MM.1S (cell line): ENCODE results near the gene DAG1.

Source experiments
- EZH2 ChIP-seq: fragments of 300-600 bp; sonication (generic); optimal IDR thresholded peaks from 2 replicates; pipeline ENCODE3; 2017; ENCODE audit warnings: low read depth, mild to moderate bottlenecking, antibody characterized with exemption, low read length, mixed read lengths
- EZH2phosphoT487 ChIP-seq: fragments of 300-600 bp; sonication (generic); IDR thresholded peaks from 2 replicates; pipeline ENCODE4 v1.6.1; 2018; ENCODE audit warnings: antibody characterized with exemption, low read length
- TF ChIP-seq, protein P1 (sequence below): fragments of 300-600 bp; sonication (generic); IDR thresholded peaks from 2 replicates; pipeline ENCODE4 v1.5.1; 2016; ENCODE audit warnings: antibody characterized with exemption, low read length, mixed read lengths

DNA sequence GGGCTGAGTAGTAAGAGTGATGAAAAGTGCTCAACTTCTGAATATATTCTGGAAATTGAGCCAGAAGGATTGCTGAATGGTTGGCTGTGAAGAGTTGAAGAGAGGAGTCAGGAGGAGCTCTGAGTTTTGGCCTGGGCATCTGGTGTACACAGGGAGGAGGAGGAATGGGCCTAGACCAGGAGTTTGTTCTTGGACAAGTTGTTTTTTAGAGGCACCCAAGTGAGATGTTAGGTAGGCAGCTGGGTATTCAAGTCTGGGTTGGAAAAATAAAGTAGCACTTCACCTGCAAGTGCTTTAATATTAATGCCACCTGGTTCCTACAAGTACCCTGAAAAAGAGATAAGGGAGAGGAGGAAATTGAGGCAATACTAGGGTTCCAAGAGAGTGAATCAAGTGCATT is 98.9 kb downstream of the DAG1 start:
- TF ChIP-seq EZH2phosphoT487, result no peak
- TF ChIP-seq, protein P1, sequence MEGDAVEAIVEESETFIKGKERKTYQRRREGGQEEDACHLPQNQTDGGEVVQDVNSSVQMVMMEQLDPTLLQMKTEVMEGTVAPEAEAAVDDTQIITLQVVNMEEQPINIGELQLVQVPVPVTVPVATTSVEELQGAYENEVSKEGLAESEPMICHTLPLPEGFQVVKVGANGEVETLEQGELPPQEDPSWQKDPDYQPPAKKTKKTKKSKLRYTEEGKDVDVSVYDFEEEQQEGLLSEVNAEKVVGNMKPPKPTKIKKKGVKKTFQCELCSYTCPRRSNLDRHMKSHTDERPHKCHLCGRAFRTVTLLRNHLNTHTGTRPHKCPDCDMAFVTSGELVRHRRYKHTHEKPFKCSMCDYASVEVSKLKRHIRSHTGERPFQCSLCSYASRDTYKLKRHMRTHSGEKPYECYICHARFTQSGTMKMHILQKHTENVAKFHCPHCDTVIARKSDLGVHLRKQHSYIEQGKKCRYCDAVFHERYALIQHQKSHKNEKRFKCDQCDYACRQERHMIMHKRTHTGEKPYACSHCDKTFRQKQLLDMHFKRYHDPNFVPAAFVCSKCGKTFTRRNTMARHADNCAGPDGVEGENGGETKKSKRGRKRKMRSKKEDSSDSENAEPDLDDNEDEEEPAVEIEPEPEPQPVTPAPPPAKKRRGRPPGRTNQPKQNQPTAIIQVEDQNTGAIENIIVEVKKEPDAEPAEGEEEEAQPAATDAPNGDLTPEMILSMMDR, result no peak
- TF ChIP-seq EZH2, result no peak
